HG03108 (cell line): ENCODE data around the gene PER2.
A peak's percentile ranks its signal among the peaks of the same experiment; 100 is the strongest.

ENCODE experiments used
- ATAC-seq: cut with Tn5 transposase; IDR thresholded peaks from one replicate; pipeline ENCODE4 v1.9.1; 2021; ENCODE audit warnings: moderate library complexity; ENCODE audit not compliant: unreplicated experiment

The PER2 gene

GRCh38 chr2:238269741-238270140, 18.7 kb downstream of the PER2 start:
- ATAC-seq: no peak

DNA sequence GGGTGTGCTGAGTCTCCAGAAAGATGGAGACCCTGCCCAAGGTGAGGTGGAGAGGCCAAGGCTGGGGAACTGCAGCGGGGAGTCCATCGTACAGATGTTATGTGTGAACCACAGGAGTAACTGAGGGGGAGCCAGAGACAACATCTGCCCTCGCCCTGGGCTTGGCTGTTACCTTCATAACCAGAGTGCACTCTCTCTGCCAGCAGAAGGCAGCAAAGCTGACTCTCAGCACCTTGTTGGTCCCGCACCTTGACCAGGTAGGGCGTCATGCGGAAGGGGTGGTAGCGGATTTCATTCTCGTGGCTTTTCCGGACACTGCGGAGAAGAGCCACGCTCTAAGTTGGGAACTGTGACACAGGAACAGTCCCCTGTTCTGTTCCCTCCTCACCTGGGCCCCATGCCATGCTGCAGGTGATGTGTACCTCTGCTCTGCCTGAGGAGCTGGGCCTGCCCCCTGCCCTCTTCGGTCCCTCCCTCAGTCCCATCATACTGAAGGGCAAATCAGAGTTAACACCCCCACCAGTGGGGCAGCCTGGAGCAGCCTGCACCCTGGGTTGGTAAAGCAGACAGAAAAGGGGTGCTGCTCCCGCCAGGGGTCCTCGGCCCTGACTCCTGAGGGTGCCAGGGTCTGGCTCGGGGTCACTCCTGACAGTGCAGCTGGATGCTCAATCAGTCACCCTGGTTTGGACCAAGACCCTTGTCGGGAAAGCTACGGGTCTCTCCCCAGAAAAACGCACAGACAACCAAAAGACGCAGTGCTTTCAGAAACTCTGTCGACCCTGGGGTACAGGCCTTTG, 20.3 kb downstream of the PER2 start:
- no peak for ATAC-seq

DNA sequence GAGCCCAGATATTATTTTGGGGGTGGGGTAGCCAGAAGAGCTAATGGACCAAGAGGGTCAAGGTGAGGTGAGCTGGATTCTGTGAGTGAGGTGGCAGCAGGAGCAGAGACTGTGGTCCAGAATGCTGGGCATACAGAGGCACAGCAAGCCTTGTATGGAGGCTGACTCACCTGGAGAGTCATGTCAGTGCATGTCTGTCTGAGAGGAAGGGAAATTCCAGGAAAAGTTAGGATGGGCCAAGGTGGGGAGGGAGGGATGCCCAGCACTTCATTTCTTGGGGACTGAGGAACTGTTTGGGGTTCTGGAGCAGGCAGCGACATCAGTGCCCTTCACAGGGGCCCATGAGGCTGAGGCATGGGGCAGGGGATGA, 21.1 kb downstream of the PER2 start:
- no peak for ATAC-seq

- no peak for ATAC-seq
Measured at GRCh38 chr2:238265605-238266004, 22.8 kb downstream of the PER2 start.

DNA sequence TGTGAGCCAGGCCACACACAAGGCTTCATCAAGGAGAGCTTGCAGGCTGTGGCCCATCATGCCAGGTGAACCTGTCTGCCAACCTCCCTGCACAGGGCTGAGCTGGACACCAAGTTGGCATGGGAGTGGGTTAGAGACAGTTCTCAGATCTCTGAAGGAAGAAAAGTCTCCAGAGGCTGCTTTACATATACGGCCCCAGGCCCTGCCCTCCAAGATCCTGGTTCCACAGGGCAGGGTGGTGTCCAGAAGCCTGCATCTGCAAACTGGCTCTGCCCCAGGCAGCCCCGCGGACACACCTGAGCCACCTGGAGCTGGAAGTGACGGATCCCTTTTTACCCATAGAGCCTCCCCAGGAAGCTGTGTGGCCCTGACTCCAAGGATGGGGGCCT, 24.3 kb downstream of the PER2 start:
- no peak for ATAC-seq

GRCh38 chr2:238263204-238264071, 25.0 kb downstream of the PER2 start:
- ATAC-seq: no peak

DNA sequence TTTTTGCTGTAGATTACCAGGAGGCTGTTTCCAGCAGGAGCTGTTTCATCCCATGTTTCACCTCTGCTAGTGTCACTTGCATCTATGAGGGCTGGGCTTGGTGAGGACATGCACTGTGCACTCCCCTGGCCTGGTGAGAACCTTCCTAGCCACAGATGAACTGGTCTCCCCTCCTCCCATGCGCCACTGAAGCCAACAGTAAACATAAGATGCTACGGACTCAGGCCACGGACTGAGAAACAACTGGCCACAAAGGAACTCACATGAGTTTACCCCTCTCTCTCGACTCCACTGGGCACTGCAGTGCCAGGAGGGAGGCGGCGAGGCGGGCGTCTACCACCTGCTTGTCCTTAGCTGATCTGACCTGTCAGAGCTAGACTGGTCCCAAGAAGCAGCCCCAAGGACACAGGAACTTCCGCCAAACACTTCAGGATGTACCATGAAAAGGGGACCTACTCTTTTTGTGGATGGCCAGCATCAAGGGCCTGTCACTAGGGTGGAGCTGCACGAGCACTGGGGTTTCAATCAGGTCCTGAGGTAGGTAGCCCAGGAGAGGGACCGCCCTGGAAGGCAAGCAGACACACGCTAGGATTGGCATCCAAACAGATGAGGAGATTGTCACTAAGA, 25.8 kb downstream of the PER2 start:
- ATAC-seq: no peak

DNA sequence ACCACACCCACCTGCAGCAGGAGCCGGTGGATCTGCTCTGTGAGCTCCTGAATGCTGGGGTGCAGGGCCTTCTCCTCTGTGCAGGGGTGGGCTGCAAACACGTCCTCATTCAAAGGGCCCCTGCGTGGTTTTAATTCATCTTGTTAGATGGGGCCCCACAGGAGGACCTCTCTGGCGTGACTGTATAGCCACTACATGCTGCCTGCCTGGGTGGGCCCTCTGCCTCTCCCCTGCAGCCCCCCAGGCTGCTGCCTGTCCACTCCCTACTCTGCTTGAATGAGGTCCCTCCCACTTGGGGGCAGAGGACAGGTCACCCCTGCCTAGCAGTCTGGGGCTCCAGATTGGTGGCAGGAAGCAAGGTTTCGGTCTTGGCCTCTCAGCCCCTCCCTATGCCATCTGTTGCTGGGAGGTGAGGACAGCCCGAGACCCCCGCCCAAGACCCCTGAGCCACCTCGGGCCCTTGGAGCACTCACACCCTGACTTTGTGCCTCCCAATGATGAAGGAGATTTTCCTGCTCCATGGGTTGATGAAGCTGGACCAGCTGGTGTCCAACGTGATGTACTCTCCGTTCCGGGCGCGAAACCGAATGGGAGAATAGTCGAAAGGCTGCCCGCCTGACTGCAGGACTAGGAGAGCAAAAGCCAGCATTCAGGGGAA, 26.6 kb downstream of the PER2 start:
- no peak for ATAC-seq

- ATAC-seq: no peak
Measured at GRCh38 chr2:238260883-238261282, 27.5 kb downstream of the PER2 start.

DNA sequence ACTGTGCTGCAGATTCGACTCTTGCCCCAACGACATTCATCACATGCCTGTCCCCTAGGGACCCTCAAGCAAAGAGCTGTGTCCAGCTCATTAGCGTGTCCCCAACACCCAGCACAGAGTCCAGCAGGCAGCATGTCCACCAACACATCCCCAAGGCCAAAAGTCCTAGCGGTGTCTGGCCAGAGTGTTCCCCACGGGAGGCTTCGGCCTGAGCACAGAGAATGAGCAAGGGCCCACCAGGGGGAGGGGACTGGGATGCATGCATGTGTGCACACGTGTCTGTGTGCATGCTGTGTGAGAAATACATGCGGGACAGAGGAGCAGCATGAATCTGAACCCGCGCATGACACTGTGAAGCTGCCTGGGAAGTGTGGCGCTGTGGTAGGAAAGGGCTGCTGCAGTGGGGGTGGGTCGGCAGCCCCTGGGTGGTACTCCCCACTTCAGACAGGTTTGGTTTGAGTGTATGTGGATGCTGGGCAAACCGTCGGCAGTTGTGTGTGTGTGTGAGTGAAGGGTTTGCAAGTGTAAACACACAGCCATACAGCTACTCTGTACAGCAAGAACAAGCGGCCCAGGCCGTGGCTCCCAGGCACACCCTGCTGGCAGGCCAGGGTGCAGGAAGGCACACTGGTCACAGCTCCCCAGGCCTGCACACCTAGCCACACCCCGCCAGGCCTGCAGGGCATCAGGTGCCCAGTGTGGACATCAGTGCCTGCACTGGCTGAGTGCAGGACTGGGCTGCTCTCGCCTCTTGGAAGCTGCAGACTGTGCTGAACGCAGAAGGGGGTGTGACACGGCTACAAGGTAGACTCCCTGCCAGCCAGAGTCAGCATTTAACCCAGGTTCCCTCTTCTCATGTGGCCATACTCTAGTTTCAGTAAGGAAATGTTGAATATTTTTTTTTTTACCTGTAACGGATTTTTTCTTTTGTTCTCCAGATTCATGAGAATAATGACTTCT, 29.1 kb downstream of the PER2 start:
- no peak for ATAC-seq

DNA sequence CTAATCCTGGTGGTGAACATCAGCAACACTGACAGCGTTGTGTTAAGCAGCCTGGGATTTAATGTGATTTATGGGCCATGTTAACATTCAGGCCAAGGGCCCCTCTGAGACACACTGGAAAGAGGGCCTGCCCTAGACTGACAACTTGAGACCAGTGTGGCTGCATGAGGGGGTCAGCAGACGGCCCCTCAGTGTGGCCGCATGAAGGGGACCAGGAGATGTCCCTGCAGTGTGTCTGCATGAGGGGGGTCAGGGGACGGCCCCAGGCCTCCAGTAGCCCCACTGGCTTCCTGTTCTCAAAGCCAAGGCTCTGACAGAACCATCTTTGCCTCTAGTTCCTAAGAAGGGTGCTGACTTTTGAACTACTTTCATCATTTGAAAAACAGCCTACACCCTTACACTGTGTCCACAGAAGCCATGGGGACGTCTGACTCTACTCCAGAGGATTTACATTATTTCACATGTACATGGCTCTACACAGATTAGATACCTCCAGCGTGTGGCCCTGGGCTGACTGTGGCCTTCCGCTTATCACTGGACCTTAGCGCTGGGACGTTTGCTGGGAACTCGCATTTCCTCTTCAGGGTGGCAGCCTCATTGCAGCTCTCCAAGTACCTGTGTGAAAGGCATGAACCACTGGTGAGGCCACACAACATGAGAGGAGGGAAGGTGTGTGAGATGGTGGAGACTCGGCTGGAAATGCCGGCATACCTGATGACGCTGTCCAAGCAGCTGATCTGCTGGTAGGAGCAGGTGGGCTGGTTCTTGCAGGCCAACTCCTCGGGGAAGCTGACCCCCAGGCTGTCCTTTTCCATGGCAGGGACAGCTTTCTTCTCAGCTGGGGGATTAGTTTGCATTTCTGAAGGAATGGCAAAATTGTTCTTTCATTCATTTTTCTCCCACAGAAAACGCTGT, 30.4 kb downstream of the PER2 start:
- no peak for ATAC-seq

- peak; percentile 52 for ATAC-seq
Measured at GRCh38 chr2:238256594-238257104, 31.8 kb downstream of the PER2 start.

DNA sequence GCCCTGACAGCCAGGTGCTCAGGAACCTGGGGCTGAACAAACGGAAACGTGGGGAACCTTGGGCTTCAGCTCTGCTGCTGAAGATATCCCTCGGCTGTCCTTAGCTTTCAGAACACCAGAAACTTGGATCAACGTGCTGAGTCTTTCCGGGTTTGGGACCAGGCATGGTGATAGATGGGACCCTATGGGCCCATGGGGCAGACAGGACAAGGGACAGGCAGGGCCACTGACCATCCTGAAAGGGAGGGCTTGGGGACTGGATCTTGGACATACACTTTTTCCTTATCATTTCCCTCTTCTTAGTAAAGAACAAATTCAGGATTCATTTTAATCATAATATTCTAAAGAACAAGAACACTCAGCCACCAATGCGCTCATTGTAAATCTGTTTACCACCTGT, 32.3 kb downstream of the PER2 start:
- no peak for ATAC-seq

GRCh38 chr2:238255636-238256035, 32.8 kb downstream of the PER2 start:
- ATAC-seq: no peak

DNA sequence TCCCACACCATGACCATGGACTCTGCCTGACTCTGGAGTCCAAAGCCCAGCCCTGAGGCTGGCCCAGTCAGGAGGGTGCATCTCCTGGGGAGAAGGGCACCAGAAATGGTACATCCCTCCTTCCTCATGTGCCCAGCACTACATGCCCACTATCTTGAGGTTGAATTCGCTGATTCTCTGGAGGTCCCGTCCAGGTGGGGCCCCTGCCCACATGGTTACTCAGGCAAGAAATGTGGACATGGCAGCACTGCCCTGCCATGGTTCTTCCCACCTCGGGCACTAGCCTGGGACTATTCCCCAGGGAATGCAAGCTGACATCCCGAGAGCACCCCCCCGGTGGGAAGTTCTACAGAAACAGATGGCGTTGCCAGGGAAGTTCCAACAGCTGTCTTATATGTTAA, 33.3 kb downstream of the PER2 start:
- ATAC-seq: no peak

GRCh38 chr2:238254095-238254723, 34.2 kb downstream of the PER2 start:
- no peak for ATAC-seq

DNA sequence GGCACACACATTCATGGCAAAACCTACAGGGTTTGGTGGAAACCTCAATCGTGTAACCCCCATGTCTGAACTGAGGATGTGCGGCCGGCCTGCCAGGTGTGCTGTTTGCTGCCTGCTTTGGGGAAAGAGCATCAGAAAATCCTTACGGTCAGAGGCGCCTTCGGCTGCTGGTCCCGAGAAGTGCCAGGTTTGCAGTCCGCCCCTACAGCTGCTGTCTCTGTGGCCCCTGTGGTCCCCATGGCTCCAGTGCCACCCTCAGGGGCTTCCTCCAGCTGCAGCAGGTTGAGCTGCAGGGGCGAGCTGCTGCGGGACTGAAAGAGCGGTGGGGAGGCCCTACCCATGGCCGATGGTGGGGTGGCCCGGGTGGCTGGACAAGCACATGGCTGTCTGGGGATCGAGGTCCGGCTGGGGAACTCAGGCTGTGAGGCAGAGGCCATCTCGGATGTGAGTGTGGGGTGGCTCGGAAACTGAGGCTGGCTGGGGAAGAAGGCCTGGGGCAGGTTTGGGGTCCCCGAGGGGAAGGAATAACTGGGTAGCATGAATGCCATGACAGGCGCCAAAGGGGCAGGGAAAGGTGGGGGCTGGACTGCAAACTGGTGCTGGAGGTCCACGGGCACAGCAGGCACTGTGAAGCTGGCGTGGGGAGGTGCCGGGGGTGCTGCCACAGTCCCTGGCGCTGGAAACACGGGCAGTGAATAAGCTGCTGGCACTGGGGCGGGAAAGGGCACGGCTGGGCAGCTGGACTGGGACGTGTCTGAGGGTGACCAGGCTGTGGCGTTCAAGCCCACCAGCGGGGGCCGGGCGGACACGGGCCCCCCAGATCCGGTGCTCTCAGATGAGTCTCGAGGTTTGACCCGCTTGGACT, 35.4 kb downstream of the PER2 start:
- ATAC-seq: no peak
